ENCODE data around the gene SNX9.

Gene SNX9

GRCh38 chr6:157804448-157805327, 18.4 kb upstream of the SNX9 start:
- no peak for DNase-seq (ENCODE audit: low read depth in 2 of 2)

- DNase-seq (ENCODE audit: low read depth in 2 of 2): no peak
Measured at GRCh38 chr6:157806131-157806855, 16.8 kb upstream of the SNX9 start.

GRCh38 chr6:157806856-157807215, 16.2 kb upstream of the SNX9 start:
- no peak for DNase-seq (ENCODE audit: low read depth in 2 of 2)

- DNase-seq (ENCODE audit: low read depth in 2 of 2): no peak
Measured at GRCh38 chr6:157808405-157808950, 14.6 kb upstream of the SNX9 start.

- DNase-seq (ENCODE audit: low read depth in 2 of 2): no peak
Measured at GRCh38 chr6:157809613-157810012, 13.4 kb upstream of the SNX9 start.

- DNase-seq (ENCODE audit: low read depth in 2 of 2): no peak
Measured at GRCh38 chr6:157811137-157811475, 11.9 kb upstream of the SNX9 start.

GRCh38 chr6:157811476-157812173, 11.4 kb upstream of the SNX9 start:
- DNase-seq (ENCODE audit: low read depth in 2 of 2): no peak

- no peak for DNase-seq (ENCODE audit: low read depth in 2 of 2)
Measured at GRCh38 chr6:157812425-157813171, 10.4 kb upstream of the SNX9 start.

GRCh38 chr6:157813191-157813590, 9.9 kb upstream of the SNX9 start:
- DNase-seq (ENCODE audit: low read depth in 2 of 2): no peak

- DNase-seq (ENCODE audit: low read depth in 2 of 2): no peak
Measured at GRCh38 chr6:157813750-157814455, 9.1 kb upstream of the SNX9 start.

GRCh38 chr6:157814883-157815282, 8.2 kb upstream of the SNX9 start:
- DNase-seq (ENCODE audit: low read depth in 2 of 2): no peak

- no peak for DNase-seq (ENCODE audit: low read depth in 2 of 2)
Measured at GRCh38 chr6:157821342-157822033, 1.6 kb upstream of the SNX9 start.

GRCh38 chr6:157822245-157823000, 623 bp upstream of the SNX9 start:
- no peak for DNase-seq (ENCODE audit: low read depth in 2 of 2)

- peak; percentile 67 to 68 for DNase-seq (ENCODE audit: low read depth in 2 of 2)
Measured at GRCh38 chr6:157823528-157824370, 703 bp downstream of the SNX9 start.

- DNase-seq (ENCODE audit: low read depth in 2 of 2): no peak
Measured at GRCh38 chr6:157825243-157825904, 2.3 kb downstream of the SNX9 start.

GRCh38 chr6:157830354-157831017, 7.4 kb downstream of the SNX9 start:
- no peak for DNase-seq (ENCODE audit: low read depth in 2 of 2)

GRCh38 chr6:157831018-157831369, 7.9 kb downstream of the SNX9 start:
- no peak for DNase-seq (ENCODE audit: low read depth in 2 of 2)

Measured in activated CD4-positive, alpha-beta T cell treated with anti-CD3 and anti-CD28 coated beads for 24 hours (primary cell).